Adrenal gland (tissue), 12 donors: ENCODE data around the gene TP53. TPM values are rescaled to one million over a fixed set of nuclear protein-coding genes. Genes with fewer than 3 reads are reported as not detected.

Experiments used
- DNase-seq, 7 donors: peaks; one replicate each; pipeline ENCODE4 v3.0.0-alpha.2; 2019 to 2020
- H3K27ac ChIP-seq, 5 donors: fragments of 200-600 bp; sonication (generic) in 4 of 5; 1 replicate in 3 of 5; 2 replicates in 2 of 5; pipeline versions ENCODE4 v1.5.1 to v1.8.0; 2016 to 2020; ENCODE audit warnings: mild to moderate bottlenecking in 1 of 5
- H3K27me3 ChIP-seq: fragments of 200-600 bp; 2 replicates; pipeline ENCODE4 v1.8.0; 2021
- H3K36me3 ChIP-seq, 2 donors: fragments of 200-600 bp; replicated peaks in 1 of 2; 1 replicate in 1 of 2; 2 replicates in 1 of 2; pipeline versions ENCODE4 v1.5.1 to v1.8.0; 2018 to 2022
- H3K4me1 ChIP-seq, 2 donors: fragments of 200-600 bp; replicated peaks in 1 of 2; 1 replicate in 1 of 2; 2 replicates in 1 of 2; pipeline versions ENCODE4 v1.5.1 to v1.8.0; 2018 to 2021
- H3K4me3 ChIP-seq, 4 donors: fragments of 200-600 bp; sonication (generic) in 3 of 4; one replicate each; pipeline ENCODE4 v1.5.1; 2016 to 2018
- H3K9me3 ChIP-seq, 3 donors: fragments of 200-600 bp; sonication (generic) in 1 of 3; replicated peaks in 1 of 3; 1 replicate in 2 of 3; 2 replicates in 1 of 3; pipeline versions ENCODE4 v1.5.1 to v1.8.0; 2016 to 2021
- CTCF ChIP-seq, 6 experiments: fragments of 450-650 bp in 4 of 6; fragments of 200-600 bp in 2 of 6; sonication (generic) in 1 of 6; IDR thresholded peaks; 1 replicate in 5 of 6; 2 replicates in 1 of 6; pipeline versions ENCODE4 v1.5.1 to v1.8.0; 2016 to 2021; ENCODE audit warnings: antibody characterized with exemption in 6 of 6, mild to moderate bottlenecking in 2 of 6, moderate library complexity in 1 of 6
- POLR2A ChIP-seq, 2 donors: fragments of 450-650 bp; IDR thresholded peaks; one replicate each; pipeline ENCODE4 v1.6.1; 2017; ENCODE audit warnings: antibody characterized with exemption in 2 of 2, mild to moderate bottlenecking in 2 of 2, moderate library complexity in 1 of 2
- WGBS, 4 donors: extraction: QIAGEN DNeasy Blood & Tissue Kit in 2 of 4; methylation state at CpG; one replicate each; pipeline versions ENCODE4 v1.1.5 to v1.1.7; 2013 to 2017; 5-methylcytosine and 5-hydroxymethylcytosine counted together
- intact Hi-C, 2 donors: fragments of 100-400 bp; cut with DNase I; formaldehyde crosslinking; loops; one replicate each; pipeline versions ENCODE4 v1.14.1 to v1.15.0; 2022 to 2023
- polyA plus RNA-seq, 3 donors: library from polyadenylated mRNA; stranded (reverse); fragments of 200-250 nt in 2 of 3; fragments of 350-450 nt in 1 of 3; fragmentation: Illumina TruSeq in 1 of 3; extraction: RNeasy Lipid Tissue Mini Kit (QIAGEN cat#74804) in 1 of 3; gene quantifications; one replicate each; pipeline ENCODE4 v1.2.3, GENCODE V29; 2013 to 2014
- total RNA-seq, 9 donors: library from RNA; depleted of rRNA in 4 of 9; stranded (reverse); fragments of >200 nt in 4 of 9; fragments of 120-200 nt in 1 of 9; fragmentation: NEBNext Ultra II Directional in 1 of 9; extraction: Animal tissue kit (Norgen Biotek cat#: 25700) in 1 of 9; gene quantifications; one replicate each; pipeline versions ENCODE4 v1.1.0 to v1.2.4, GENCODE V29; 2013 to 2023
- donor health status: healthy with polysubstance abuse.
- donor health status: Bipolar disorder and iron deficiency.
- donor health status: DM: yes; HTN: yes; CAD: no.
- donor health status: DM: no; HTN: no; CAD: no.
- donor health status: DM: no; HTN: no; CAD: no.
- donor health status: DM: yes; HTN: yes; CAD: no.

The TP53 gene
- total and polyA plus RNA-seq, 12 donors: 9.7 to 85.9 (median 26.6) TPM

- Histone ChIP-seq H3K27me3 (no peaks in the 10 kb centered on the region), H3K4me1 (peaks cover 8 to 10% of the 10 kb centered on the region in 2 donors), H3K4me3 (no peak overlapping the region), H3K27ac (no peak overlapping the region), H3K9me3 (no peaks in the 10 kb centered on the region), H3K36me3 (no peaks in the 10 kb centered on the region)
- TF ChIP-seq POLR2A (IDR thresholded peaks at IDR 0.05) (no peak), CTCF (IDR thresholded peaks at IDR 0.05) (no peak)
- WGBS, 4 donors: 59 to 80% (median 71%) methylated on average over 6 to 11 of the region's 11 CpGs
- intact Hi-C loops: loop anchor here (5.0 to 10.0 kb wide), 3 partner anchors 53 to 153 kb away; partner anchors contain the start of genes TP53 (in 2 of the 2) and WRAP53 (in 2 of the 2)
- peak in 1 of 7 donors; percentile 41 for DNase-seq
Measured at GRCh38 chr17:7631398-7632380, 55.6 kb downstream of the TP53 start.

GRCh38 chr17:7629939-7630571 is 57.2 kb downstream of the TP53 start, which contains the start of gene SHBG:
TSS of gene SHBG (plus strand) at chr17:7630135. CDS start at chr17:7630173, 38 bp downstream.
- Histone ChIP-seq H3K27ac (no peak within 1 kb of the TSS), H3K27me3 (no peaks in the 10 kb centered on the region), H3K9me3 (no peaks in the 10 kb centered on the region), H3K4me1 (peaks cover 17% of the 10 kb centered on the region in 2 donors), H3K4me3 (no peak within 1 kb of the TSS), H3K36me3 (no peaks in the 10 kb centered on the region)
- DNase-seq: no peak
- WGBS, 4 donors: 73 to 82% (median 75%) methylated on average over 12 to 13 of the region's 13 CpGs
- intact Hi-C loops: loop anchor here (5.0 to 10.0 kb wide), 3 partner anchors 55 to 155 kb away; partner anchors contain the start of genes TP53 (in 2 of the 2) and WRAP53 (in 2 of the 2)
- TF ChIP-seq POLR2A (IDR thresholded peaks at IDR 0.05): no peak
- TF ChIP-seq CTCF (IDR thresholded peaks at IDR 0.05): no peak

GRCh38 chr17:7627250-7628121 is 59.8 kb downstream of the TP53 start, which contains the start of gene SAT2:
TSS of gene SAT2 (minus strand) at chr17:7627821. CDS start at chr17:7627635, 186 bp downstream.
- Histone ChIP-seq H3K27ac (peak within 1 kb of the TSS; percentile 88 to 99 (median 96)), H3K4me3 (peak within 1 kb of the TSS; percentile 37 to 99 (median 94)), H3K36me3 (no peaks in the 10 kb centered on the region), H3K4me1 (peaks cover 17% of the 10 kb centered on the region in 2 donors), H3K27me3 (no peaks in the 10 kb centered on the region), H3K9me3 (no peaks in the 10 kb centered on the region)
- 0 to 1% (median 0%) methylated on average over 11 to 54 of the region's 54 CpGs for WGBS, 4 donors
- no peak for TF ChIP-seq CTCF (IDR thresholded peaks at IDR 0.05)
- peak; percentile 50 to 86 for TF ChIP-seq POLR2A (IDR thresholded peaks at IDR 0.05)
- intact Hi-C loops: no loop called here
- peak; percentile 95 to 98 (median 98) for DNase-seq
